Retinal pigment epithelial cell (primary cell): Measurements from ENCODE around the gene DBNDD1.

Experiments
- DNase-seq: peaks from one replicate; pipeline ENCODE4 v3.0.0-alpha.2; 2010; ENCODE audit warnings: low read depth
- H3K4me3 ChIP-seq: 2 replicates; pipeline ENCODE4 v1.5.1; 2011; ENCODE audit warnings: mild to moderate bottlenecking, low read length, control low read depth, moderate library complexity
- CTCF ChIP-seq: conservative IDR thresholded peaks from 2 replicates; pipeline ENCODE4 v1.5.1; 2011; ENCODE audit warnings: low read depth, low read length, control low read depth, inconsistent platforms

DBNDD1 gene

GRCh38 chr16:90027611-90028010, 8.4 kb upstream of the DBNDD1 start:
- no peak for TF ChIP-seq CTCF
- DNase-seq = no peak
- H3K4me3 ChIP-seq = no peak overlapping the region

- H3K4me3 ChIP-seq = no peak overlapping the region
- no peak for TF ChIP-seq CTCF
- no peak for DNase-seq
These were observed 6.9 kb upstream of the DBNDD1 start for GRCh38 chr16:90026135-90026534.

- DNase-seq = no peak
- TF ChIP-seq CTCF = no peak
- H3K4me3 ChIP-seq = peak overlapping the region; percentile 79
These were observed 3.8 kb upstream of the DBNDD1 start for GRCh38 chr16:90023078-90023447.

GRCh38 chr16:90022209-90023077, 3.2 kb upstream of the DBNDD1 start:
- peak overlapping the region; percentile 79 for H3K4me3 ChIP-seq
- peak; percentile 38 for DNase-seq
- no peak for TF ChIP-seq CTCF

GRCh38 chr16:90020838-90021382, 1.7 kb upstream of the DBNDD1 start:
- no peak for DNase-seq
- no peak for TF ChIP-seq CTCF
- no peak overlapping the region for H3K4me3 ChIP-seq

GRCh38 chr16:90020260-90020837, 1.1 kb upstream of the DBNDD1 start:
- no peak for TF ChIP-seq CTCF

More at GRCh38 chr16:90020260-90020837, 1.1 kb upstream of the DBNDD1 start:
- DNase-seq = no peak
- H3K4me3 ChIP-seq = peak overlapping the region; percentile 59
